Skin of body (tissue), 2 donors: Measurements from ENCODE around the gene DDX5. TPM values are rescaled to one million over a fixed set of nuclear protein-coding genes. Genes with fewer than 3 reads are reported as not detected.
"Not testable (repeated sequence)": the region's sequence is repeated elsewhere in the genome, so short reads cannot be mapped to it uniquely, and the experiment has no call there.

Experiments used
- DNase-seq: peaks from one replicate; lab custom pipeline; 2025; lab: John Stamatoyannopoulos, UW
- total RNA-seq: library from RNA; depleted of rRNA; stranded (reverse); fragments of >200 nt; gene quantifications from one replicate; pipeline ENCODE4 v1.2.3, GENCODE V29; 2014

DDX5 gene
- total RNA-seq, 1 donor from 2014 or later, result 423 TPM

- no peak for DNase-seq
Observed at GRCh38 chr17:64494121-64494520, 12.0 kb downstream of the DDX5 start.

GRCh38 chr17:64492481-64493109, 13.5 kb downstream of the DDX5 start:
- no peak for DNase-seq

GRCh38 chr17:64491994-64492393, 14.1 kb downstream of the DDX5 start:
- DNase-seq, result no peak

- DNase-seq, result no peak
Observed at GRCh38 chr17:64491034-64491860, 14.8 kb downstream of the DDX5 start.

- no peak for DNase-seq
Observed at GRCh38 chr17:64488301-64488700, 17.8 kb downstream of the DDX5 start.

GRCh38 chr17:64484380-64484779, 21.7 kb downstream of the DDX5 start:
- DNase-seq, result no peak

- no peak for DNase-seq
Observed at GRCh38 chr17:64480951-64481350, 25.1 kb downstream of the DDX5 start.

- DNase-seq, result no peak
Observed at GRCh38 chr17:64477849-64478248, 28.2 kb downstream of the DDX5 start.

- no peak for DNase-seq
Observed at GRCh38 chr17:64472564-64472963, 33.5 kb downstream of the DDX5 start.

GRCh38 chr17:64471440-64471839, 34.6 kb downstream of the DDX5 start:
- no peak for DNase-seq

- DNase-seq, result no peak
Observed at GRCh38 chr17:64470625-64471024, 35.5 kb downstream of the DDX5 start.

GRCh38 chr17:64466834-64467233, 39.3 kb downstream of the DDX5 start:
- DNase-seq, result not testable (repeated sequence)

- DNase-seq, result no peak
Observed at GRCh38 chr17:64466019-64466735, 39.9 kb downstream of the DDX5 start.

GRCh38 chr17:64461788-64462187, 44.3 kb downstream of the DDX5 start:
- DNase-seq, result no peak

- DNase-seq, result peak; percentile 61
Observed at GRCh38 chr17:64460955-64461354, 45.1 kb downstream of the DDX5 start.

GRCh38 chr17:64459818-64460217, 46.3 kb downstream of the DDX5 start:
- DNase-seq, result not testable (repeated sequence)

GRCh38 chr17:64459284-64459747, 46.8 kb downstream of the DDX5 start:
- no peak for DNase-seq

GRCh38 chr17:64458756-64459155, 47.3 kb downstream of the DDX5 start:
- no peak for DNase-seq

GRCh38 chr17:64457156-64457555, 48.9 kb downstream of the DDX5 start:
- no peak for DNase-seq

- DNase-seq, result no peak
Observed at GRCh38 chr17:64455993-64456885, 49.9 kb downstream of the DDX5 start.

- DNase-seq, result no peak
Observed at GRCh38 chr17:64449545-64449944, 56.5 kb downstream of the DDX5 start.
